ENCODE results near the gene SLAMF1. TPM values are rescaled to one million over a fixed set of nuclear protein-coding genes. Genes with fewer than 3 reads are reported as not detected.
"Not testable (repeated sequence)": the region's sequence is repeated elsewhere in the genome, so short reads cannot be mapped to it uniquely, and the experiment has no call there.

Gene SLAMF1
- total and polyA plus RNA-seq, 7 experiments from 2014 or later: 14.6 to 90.3 (median 22.9) TPM

DNA sequence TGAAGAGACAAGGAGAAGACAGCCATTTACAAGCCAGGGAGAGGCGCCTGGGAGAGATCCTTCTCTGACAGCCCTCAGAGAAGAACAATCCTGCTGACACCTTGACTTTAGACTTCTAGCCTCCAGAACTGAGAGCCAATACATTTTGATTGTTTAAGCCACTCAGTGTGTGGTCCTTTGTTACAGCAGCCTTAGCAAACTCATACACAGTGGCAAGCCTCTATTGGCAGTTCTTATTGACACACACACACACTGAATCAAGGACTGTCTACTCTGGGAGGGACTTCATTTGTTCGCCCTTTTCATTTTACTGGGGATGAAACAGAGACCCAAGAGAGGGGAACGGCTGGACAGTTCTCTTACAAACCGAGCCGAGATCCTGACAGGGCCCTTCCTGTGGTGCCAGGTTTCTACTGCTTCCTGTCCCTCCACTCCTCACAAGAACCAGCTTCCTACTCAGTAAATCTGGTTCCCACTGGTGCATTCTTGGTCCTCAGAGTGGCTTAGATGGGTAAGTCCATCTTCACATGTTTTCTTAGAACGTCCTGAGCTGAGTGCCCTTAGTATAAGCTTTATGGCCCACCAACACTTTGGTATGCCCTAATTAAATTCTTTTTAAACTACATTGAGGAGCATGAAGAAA is 14.7 kb downstream of the SLAMF1 start:
- Mint-ChIP-seq H3K36me3 (peaks cover 11 to 83% (median 52%) of the 10 kb centered on the region in 5 donors), H3K4me3 (peak overlapping the region in 7 of 10 donors; percentile 19 to 99 (median 51)), H3K4me1 (peaks cover 63 to 100% (median 95%) of the 10 kb centered on the region in 7 donors), H3K27me3 (no peaks in the 10 kb centered on the region), H3K27ac (peak overlapping the region; percentile 86 to 100 (median 100)), H3K9me3 (peaks cover 0 to 6% (median 1%) of the 10 kb centered on the region in 11 donors)
- CTCF ChIA-PET: interaction anchor here (0.7 to 1.2 kb wide), 3 partner anchors 11 to 427 kb away, joined by 3 to 4 read pairs (median 3); partner anchors contain the start of gene SLAMF1
- ATAC-seq (no peak), DNase-seq (no peak)
- Histone ChIP-seq H3K4me1 (ENCODE audit: control insufficient read depth in 2 of 2, insufficient read depth in 2 of 2, low read length in 2 of 2) (peaks cover 94 to 96% of the 10 kb centered on the region in 2 donors), H3K36me3 (ENCODE audit: control insufficient read depth in 2 of 3, insufficient read depth in 3 of 3, low read length in 3 of 3) (peaks cover 5 to 22% (median 9%) of the 10 kb centered on the region in 3 experiments), H3K4me3 (ENCODE audit: low read length) (peak overlapping the region; percentile 16), H3K27ac (ENCODE audit: low read depth, low read length) (peak overlapping the region; percentile 95), H3K27me3 (ENCODE audit: control insufficient read depth in 2 of 2, insufficient read depth in 2 of 2, low read length in 2 of 2) (no peaks in the 10 kb centered on the region), H3K9me3 (ENCODE audit: control insufficient read depth in 2 of 3, low read length in 3 of 3) (no peaks in the 10 kb centered on the region)
- POLR2A ChIA-PET: interaction anchor here (0.9 to 7.8 kb wide), 10 partner anchors 8 to 79 kb away, joined by 3 to 94 read pairs (median 6); partner anchors contain the start of gene SLAMF1
- intact Hi-C loops (cut with micrococcal nuclease): no loop called here

DNA sequence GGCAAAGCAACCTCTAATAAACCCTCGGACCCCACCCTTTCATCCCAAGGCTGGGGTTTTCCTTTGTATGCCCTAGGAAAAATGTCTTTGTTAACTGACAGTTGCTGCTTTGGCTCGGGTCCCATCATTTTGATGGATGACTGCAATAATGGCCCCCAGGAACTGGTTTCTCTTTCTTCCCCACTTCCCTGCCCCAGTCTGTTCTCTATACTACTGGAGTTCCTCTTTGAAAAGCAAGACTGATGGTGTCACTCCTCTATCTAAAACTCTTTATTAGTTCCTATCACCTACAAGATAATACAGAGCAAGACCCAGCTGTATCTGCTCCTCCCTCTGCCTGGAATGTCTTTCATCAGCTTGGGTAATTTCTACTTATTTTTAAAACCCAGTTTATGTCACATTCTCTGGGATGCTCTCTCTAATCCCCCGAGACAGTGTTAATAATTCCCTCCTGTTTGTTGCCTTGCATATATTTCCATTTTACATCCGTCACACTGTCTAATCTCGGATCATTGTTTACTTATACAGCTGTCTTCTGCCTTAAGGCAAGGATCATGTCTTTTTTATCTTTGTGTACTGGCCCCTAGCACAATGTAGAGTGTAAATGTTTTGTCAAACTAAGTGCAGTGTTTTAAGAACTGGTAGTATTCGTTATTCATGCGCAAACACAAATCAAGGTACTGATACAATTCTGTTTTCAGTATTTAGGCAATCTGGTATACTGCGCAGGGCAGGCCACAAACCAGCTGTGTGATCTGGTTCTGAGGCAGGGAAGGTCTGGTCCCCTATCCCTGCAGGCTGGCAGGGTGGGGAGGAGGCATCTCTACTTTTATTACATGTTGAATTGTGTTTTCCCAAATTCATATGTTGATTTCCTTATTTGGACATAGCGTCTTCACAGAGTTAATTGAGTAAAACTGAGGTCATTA is 16.1 kb downstream of the SLAMF1 start:
- Mint-ChIP-seq H3K27ac (peak overlapping the region; percentile 86 to 100 (median 100)), H3K4me1 (peaks cover 66 to 100% (median 95%) of the 10 kb centered on the region in 7 donors), H3K36me3 (peaks cover 11 to 83% (median 45%) of the 10 kb centered on the region in 5 donors), H3K9me3 (peaks cover 0 to 10% (median 3%) of the 10 kb centered on the region in 11 donors), H3K27me3 (no peaks in the 10 kb centered on the region), H3K4me3 (peak overlapping the region; percentile 10 to 99 (median 76))
- no peak for ATAC-seq
- Histone ChIP-seq H3K9me3 (ENCODE audit: control insufficient read depth in 2 of 3, low read length in 3 of 3) (no peaks in the 10 kb centered on the region), H3K4me3 (ENCODE audit: low read length) (no peak overlapping the region), H3K27ac (ENCODE audit: low read depth, low read length) (peak overlapping the region; percentile 95), H3K36me3 (ENCODE audit: control insufficient read depth in 2 of 3, insufficient read depth in 3 of 3, low read length in 3 of 3) (peaks cover 0 to 10% (median 0%) of the 10 kb centered on the region in 3 experiments), H3K4me1 (ENCODE audit: control insufficient read depth in 2 of 2, insufficient read depth in 2 of 2, low read length in 2 of 2) (peaks cover 94 to 96% of the 10 kb centered on the region in 2 donors), H3K27me3 (ENCODE audit: control insufficient read depth in 2 of 2, insufficient read depth in 2 of 2, low read length in 2 of 2) (no peaks in the 10 kb centered on the region)
- no peak for DNase-seq
- ChIA-PET CTCF (interaction anchor here (1.1 to 3.1 kb wide), 5 partner anchors 9 to 50 kb away, joined by 3 to 30 read pairs (median 13); no protein-coding TSS in a partner anchor), POLR2A (interaction anchor here (1.0 to 7.8 kb wide), 7 partner anchors 9 to 43 kb away, joined by 3 to 94 read pairs (median 24); partner anchors contain the start of gene SLAMF1)
- intact Hi-C loops (cut with micrococcal nuclease): no loop called here

DNA sequence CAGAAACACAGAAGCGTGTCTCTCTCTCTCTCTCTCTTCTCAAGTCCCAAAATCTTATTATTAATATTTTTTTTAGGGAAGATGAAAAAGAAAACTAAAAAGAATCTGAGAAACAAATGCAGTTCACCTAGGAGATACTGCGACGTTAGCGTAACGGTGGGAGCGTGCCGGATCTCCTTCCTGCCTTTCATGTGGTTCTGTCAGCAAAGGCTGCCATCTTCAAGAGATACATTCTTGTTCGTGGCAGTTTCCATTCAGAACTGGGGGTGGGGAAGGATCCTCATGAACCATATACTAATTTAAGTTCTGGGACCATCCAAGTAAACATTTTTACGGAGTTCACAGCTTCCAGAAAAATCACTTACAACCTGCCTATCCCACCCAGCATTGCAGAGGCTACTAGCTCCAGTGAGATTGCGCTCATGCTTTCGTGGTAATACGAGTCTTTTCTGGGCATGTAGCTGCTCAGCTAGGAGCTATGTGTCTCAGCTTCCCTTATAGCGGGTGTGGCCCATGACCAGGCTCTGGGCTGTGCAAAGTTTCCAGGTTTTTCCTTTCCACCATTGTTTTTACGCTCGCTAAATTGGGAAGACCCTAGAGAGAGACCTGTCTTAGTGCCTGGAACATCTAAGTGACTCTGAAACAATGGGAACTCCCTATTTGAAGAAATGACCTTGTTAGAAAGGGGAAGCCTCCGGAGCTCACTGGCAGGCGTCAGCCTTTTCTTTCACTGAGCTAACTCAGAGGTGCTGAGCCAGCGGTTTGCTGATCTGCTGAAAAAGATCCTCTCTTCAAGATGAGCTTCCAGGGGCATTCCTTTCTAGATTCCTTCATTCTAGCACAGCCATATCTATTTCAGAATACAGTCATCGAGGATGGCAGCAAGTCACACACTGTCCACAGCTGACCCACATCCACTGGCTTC is 17.3 kb downstream of the SLAMF1 start:
- no peaks in the 10 kb centered on the region for H3K27me3 ChIP-seq (ENCODE audit: control insufficient read depth in 2 of 2, insufficient read depth in 2 of 2, low read length in 2 of 2)
- DNase-seq: peak; percentile 29 to 95 (median 93)
- intact Hi-C loops (cut with micrococcal nuclease): loop anchor here (1.0 to 5.0 kb wide), 10 partner anchors 8 to 323 kb away; partner anchors contain the start of genes ITLN2 (in 1 of the 2) and SLAMF1 (in 1 of the 2)
- Mint-ChIP-seq H3K27me3 (no peaks in the 10 kb centered on the region), H3K36me3 (peaks cover 11 to 86% (median 45%) of the 10 kb centered on the region in 5 donors), H3K4me3 (peak overlapping the region; percentile 80 to 99 (median 86)), H3K4me1 (peaks cover 72 to 100% (median 97%) of the 10 kb centered on the region in 7 donors), H3K27ac (peak overlapping the region; percentile 86 to 100 (median 100)), H3K9me3 (peaks cover 0 to 10% (median 3%) of the 10 kb centered on the region in 11 donors)
- CTCF ChIA-PET: interaction anchor here (0.6 to 3.6 kb wide), 12 partner anchors 11 to 205 kb away, joined by 3 to 30 read pairs (median 4); partner anchors contain the start of gene SLAMF1
- POLR2A ChIA-PET: interaction anchor here (0.6 to 7.8 kb wide), 17 partner anchors 8 to 586 kb away, joined by 3 to 94 read pairs (median 6); partner anchors contain the start of gene SLAMF1
- ATAC-seq: peak; percentile 88
- H3K4me1 ChIP-seq (ENCODE audit: control insufficient read depth in 2 of 2, insufficient read depth in 2 of 2, low read length in 2 of 2): peaks cover 95 to 96% of the 10 kb centered on the region in 2 donors
- H3K27ac ChIP-seq (ENCODE audit: low read depth, low read length): peak overlapping the region; percentile 95
- no peaks in the 10 kb centered on the region for H3K9me3 ChIP-seq (ENCODE audit: control insufficient read depth in 2 of 3, low read length in 3 of 3)
- peak overlapping the region; percentile 56 for H3K4me3 ChIP-seq (ENCODE audit: low read length)
- peaks cover 0 to 8% (median 0%) of the 10 kb centered on the region in 3 experiments for H3K36me3 ChIP-seq (ENCODE audit: control insufficient read depth in 2 of 3, insufficient read depth in 3 of 3, low read length in 3 of 3)

DNA sequence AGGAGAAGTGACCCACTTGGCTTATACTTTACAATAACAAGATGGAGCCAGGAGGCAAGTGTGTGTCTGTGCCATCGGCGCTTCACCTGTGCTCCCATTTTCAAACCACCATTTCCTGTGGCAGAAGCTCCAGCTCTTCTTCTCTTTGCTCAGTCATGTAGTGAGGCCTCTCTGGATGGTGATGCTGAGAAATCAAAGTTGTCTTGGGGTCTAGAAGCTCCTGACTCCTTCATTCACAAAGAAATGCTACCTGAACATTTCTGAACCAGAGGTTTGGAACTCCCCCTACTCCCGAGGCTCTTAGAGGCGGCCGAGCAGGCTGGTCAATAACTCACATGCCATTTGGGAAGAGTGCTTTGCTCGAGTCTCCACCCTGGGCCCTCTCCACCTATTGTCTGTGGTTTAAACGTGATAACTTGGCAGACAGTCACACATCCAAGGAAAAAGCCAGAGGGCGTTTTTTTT is 18.0 kb downstream of the SLAMF1 start:
- Histone ChIP-seq H3K9me3 (ENCODE audit: control insufficient read depth in 2 of 3, low read length in 3 of 3) (no peaks in the 10 kb centered on the region), H3K4me1 (ENCODE audit: control insufficient read depth in 2 of 2, insufficient read depth in 2 of 2, low read length in 2 of 2) (peaks cover 95 to 96% of the 10 kb centered on the region in 2 donors), H3K27ac (ENCODE audit: low read depth, low read length) (peak overlapping the region; percentile 95), H3K4me3 (ENCODE audit: low read length) (peak overlapping the region; percentile 49), H3K27me3 (ENCODE audit: control insufficient read depth in 2 of 2, insufficient read depth in 2 of 2, low read length in 2 of 2) (no peaks in the 10 kb centered on the region), H3K36me3 (ENCODE audit: control insufficient read depth in 2 of 3, insufficient read depth in 3 of 3, low read length in 3 of 3) (peaks cover 0 to under 1% (median 0%) of the 10 kb centered on the region in 3 experiments)
- Mint-ChIP-seq H3K9me3 (peaks cover 0 to 10% (median 3%) of the 10 kb centered on the region in 11 donors), H3K4me3 (peak overlapping the region; percentile 80 to 99 (median 86)), H3K36me3 (peaks cover 9 to 83% (median 43%) of the 10 kb centered on the region in 5 donors), H3K27ac (peak overlapping the region; percentile 86 to 100 (median 100)), H3K4me1 (peaks cover 73 to 100% (median 97%) of the 10 kb centered on the region in 7 donors), H3K27me3 (no peaks in the 10 kb centered on the region)
- intact Hi-C loops (cut with micrococcal nuclease): loop anchor here (1.0 to 5.0 kb wide), 10 partner anchors 8 to 323 kb away; partner anchors contain the start of genes ITLN2 (in 1 of the 2) and SLAMF1 (in 1 of the 2)
- POLR2A ChIA-PET: interaction anchor here (0.9 to 7.8 kb wide), 14 partner anchors 9 to 85 kb away, joined by 3 to 94 read pairs (median 10); partner anchors contain the start of gene SLAMF1
- CTCF ChIA-PET: interaction anchor here (0.8 to 3.6 kb wide), 9 partner anchors 10 to 54 kb away, joined by 3 to 30 read pairs (median 4); partner anchors contain the start of gene SLAMF1
- ATAC-seq (peak; percentile 45), DNase-seq (peak in 2 of 9 donors; percentile 67 to 72)

DNA sequence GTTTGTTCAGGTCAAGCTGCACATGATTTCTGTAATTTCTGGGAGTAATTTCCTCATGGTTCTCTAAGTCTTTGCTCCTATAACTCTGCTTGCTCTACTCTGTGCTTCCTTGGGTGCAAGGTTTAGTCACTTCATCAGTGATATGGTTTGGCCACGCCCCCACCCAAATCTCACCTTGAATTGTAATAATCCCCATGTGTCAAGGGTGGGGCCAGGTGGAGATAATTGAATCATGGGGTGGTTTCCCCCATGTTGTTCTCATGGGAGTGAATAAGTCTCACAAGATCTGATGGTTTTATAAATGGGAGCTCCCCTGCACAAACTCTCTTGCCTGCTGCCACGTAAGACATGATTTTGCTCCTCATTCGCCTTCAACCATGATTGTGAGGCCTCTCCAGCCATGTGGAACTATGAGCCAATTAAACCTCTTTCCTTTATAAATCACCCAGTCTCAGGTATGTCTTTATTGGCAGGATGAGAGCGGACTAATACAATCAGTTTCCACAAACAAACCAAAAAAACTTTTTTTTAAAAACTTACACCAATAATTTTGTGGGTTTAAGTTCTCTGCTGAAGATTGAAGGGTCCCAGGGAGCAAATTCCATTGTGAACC is 19.1 kb downstream of the SLAMF1 start:
- H3K36me3 ChIP-seq (ENCODE audit: control insufficient read depth in 2 of 3, insufficient read depth in 3 of 3, low read length in 3 of 3); H3K27me3 ChIP-seq (ENCODE audit: control insufficient read depth in 2 of 2, insufficient read depth in 2 of 2, low read length in 2 of 2); H3K27me3 Mint-ChIP-seq; H3K4me3 ChIP-seq (ENCODE audit: low read length); H3K9me3 ChIP-seq (ENCODE audit: control insufficient read depth in 2 of 3, low read length in 3 of 3); ATAC-seq: not testable (repeated sequence)
- CTCF ChIA-PET: interaction anchor here (0.8 to 3.6 kb wide), 7 partner anchors 9 to 48 kb away, joined by 3 to 30 read pairs (median 13); partner anchors contain the start of gene SLAMF1
- H3K36me3 Mint-ChIP-seq: peaks cover 6 to 84% (median 49%) of the 10 kb centered on the region in 5 donors
- intact Hi-C loops (cut with micrococcal nuclease): loop anchor here in 1 of 2 donors (1.0 to 5.0 kb wide), 3 partner anchors 37 to 325 kb away; partner anchors contain the start of gene ITLN2
- H3K27ac Mint-ChIP-seq: peak overlapping the region; percentile 86 to 100 (median 100)
- H3K4me1 Mint-ChIP-seq: peaks cover 72 to 100% (median 97%) of the 10 kb centered on the region in 7 donors
- DNase-seq: peak in 2 of 9 donors; percentile 23 to 54
- Histone ChIP-seq H3K4me1 (ENCODE audit: control insufficient read depth in 2 of 2, insufficient read depth in 2 of 2, low read length in 2 of 2) (peaks cover 95 to 96% of the 10 kb centered on the region in 2 donors), H3K27ac (ENCODE audit: low read depth, low read length) (peak overlapping the region; percentile 95)
- H3K4me3 Mint-ChIP-seq: peak overlapping the region in 9 of 10 donors; percentile 56 to 99 (median 81)
- H3K9me3 Mint-ChIP-seq: peaks cover 0 to 10% (median 3%) of the 10 kb centered on the region in 11 donors
- POLR2A ChIA-PET: interaction anchor here (0.9 to 7.8 kb wide), 11 partner anchors 10 to 84 kb away, joined by 3 to 94 read pairs (median 12); partner anchors contain the start of gene SLAMF1
